GM20431 (cell line): Measurements from ENCODE around the gene SLC26A9.

ENCODE experiments used
- in situ Hi-C: fragments of 300-500 bp; cut with MseI, MboI; formaldehyde crosslinking; loops from one replicate; pipeline ENCODE4 v1.15.0; 2020; ENCODE audit warnings: low sequenced_read_pairs; ENCODE audit not compliant: unreplicated experiment

Gene SLC26A9, protein sequence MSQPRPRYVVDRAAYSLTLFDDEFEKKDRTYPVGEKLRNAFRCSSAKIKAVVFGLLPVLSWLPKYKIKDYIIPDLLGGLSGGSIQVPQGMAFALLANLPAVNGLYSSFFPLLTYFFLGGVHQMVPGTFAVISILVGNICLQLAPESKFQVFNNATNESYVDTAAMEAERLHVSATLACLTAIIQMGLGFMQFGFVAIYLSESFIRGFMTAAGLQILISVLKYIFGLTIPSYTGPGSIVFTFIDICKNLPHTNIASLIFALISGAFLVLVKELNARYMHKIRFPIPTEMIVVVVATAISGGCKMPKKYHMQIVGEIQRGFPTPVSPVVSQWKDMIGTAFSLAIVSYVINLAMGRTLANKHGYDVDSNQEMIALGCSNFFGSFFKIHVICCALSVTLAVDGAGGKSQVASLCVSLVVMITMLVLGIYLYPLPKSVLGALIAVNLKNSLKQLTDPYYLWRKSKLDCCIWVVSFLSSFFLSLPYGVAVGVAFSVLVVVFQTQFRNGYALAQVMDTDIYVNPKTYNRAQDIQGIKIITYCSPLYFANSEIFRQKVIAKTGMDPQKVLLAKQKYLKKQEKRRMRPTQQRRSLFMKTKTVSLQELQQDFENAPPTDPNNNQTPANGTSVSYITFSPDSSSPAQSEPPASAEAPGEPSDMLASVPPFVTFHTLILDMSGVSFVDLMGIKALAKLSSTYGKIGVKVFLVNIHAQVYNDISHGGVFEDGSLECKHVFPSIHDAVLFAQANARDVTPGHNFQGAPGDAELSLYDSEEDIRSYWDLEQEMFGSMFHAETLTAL

DNA sequence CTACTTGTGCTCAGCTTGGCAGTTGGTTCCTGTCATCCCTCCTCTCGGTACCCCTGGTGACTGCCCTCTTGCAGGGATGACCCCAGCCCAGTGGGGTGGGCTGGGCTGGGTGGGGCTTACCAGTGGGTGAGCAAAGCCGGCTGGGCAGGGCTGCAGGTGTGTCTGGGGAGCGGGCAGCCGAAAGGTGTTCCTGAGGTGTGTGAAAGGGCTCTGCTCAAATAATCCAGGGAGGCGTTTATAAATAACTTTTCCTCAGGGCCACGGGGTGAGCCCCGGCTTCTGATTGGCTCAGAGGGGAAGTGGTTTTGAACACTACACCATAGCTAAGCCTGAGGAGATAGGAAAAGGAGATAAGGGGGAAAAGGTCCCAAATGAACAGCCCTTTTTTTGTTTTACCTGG is at the start of gene SLC26A9:
TSS of gene SLC26A9 (minus strand) at position 212 of the 400 bp plus-strand sequence. CDS start 7,636 bp downstream, outside the sequence.
- in situ Hi-C loops: no loop called here

DNA sequence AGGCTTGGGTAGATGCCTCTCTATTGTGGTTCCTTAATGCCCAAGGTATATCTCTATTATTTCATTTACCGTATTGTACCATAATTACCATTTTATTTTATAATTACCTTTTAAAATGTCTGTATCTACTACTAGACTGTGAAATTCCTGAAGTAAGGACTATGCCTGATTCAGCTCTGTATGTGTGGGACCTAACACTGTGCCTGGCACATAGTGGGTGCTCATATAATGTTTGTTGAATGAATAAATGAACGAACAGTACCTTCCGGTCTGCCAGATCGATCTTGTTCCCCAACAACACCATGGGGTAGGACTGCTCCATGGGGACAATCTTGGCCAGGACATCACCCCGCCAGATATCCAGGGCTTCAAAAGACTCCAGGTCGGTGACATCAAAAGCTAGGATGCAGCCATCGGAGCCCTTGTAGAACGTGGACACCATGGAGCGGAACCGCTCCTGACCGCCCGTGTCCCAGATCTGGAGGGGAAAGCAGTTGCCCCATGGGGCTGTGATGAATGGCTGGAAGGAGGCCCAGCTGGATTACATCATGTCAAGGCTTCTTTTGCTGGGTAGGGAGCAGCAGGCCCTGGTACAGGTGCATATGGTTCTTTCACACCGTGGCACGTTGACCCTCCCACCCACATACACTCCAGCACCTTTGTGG is 49.1 kb upstream of the SLC26A9 start:
- in situ Hi-C loops: no loop called here

DNA sequence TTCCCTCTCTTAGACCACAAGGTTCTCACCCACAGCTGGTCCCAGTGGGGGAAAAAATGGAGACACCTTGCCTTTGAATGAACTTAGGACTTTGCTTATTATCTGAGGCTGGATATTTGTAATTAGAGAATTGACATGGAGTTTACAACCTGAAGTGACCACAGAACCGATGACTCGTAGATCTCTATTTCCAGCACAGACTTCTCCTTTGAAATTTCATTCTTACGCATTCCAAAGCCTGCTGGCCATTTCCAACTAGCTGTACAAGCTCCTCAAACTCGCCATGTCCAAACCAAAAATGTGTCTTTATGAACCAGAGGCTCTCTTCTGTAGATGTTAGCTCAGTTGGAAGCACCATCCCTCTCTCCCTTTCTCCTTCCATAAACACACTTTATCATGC is 48.0 kb upstream of the SLC26A9 start:
- in situ Hi-C loops: no loop called here

DNA sequence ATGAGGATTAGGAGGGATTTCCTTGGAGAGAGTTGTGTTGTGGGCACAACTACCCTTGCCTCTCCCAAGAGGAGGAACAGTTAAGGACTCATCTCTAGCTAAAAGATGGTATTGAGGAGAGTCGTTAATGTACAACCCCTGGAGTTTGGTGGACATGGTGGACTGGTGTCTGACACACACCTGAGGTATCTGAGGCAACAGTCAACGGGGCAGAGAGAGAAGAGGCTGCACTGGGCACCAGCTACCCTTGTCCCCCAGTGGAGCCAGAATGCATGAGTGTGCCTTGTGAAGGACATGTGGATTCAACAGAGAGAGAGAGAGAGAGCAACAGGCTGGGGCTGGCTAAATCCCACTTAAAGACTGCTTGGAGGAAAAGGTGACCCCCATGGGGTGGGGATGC is 47.0 kb upstream of the SLC26A9 start:
- in situ Hi-C loops: no loop called here

DNA sequence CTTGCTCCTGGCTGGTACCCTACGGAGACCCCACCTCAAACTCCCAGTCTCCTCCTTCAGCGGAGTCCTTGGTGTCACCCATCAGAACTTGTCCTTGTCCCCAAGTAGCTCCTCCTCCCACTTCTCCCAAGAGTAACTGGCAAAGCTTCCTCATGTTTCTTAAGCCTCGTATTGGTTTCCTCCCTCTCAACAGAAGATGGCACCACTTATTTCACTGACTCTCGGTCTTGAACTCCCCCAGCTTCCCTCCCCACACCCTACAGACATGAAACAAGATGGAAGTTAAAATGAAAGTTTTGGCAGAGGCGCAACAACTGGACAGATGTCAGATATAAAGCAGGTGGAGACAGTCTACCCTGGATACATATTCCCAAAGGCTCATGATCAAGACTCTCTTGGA is 46.5 kb upstream of the SLC26A9 start:
- in situ Hi-C loops: loop anchor here (10.0 kb wide), 1 partner anchor 115 kb away; no protein-coding TSS in a partner anchor

DNA sequence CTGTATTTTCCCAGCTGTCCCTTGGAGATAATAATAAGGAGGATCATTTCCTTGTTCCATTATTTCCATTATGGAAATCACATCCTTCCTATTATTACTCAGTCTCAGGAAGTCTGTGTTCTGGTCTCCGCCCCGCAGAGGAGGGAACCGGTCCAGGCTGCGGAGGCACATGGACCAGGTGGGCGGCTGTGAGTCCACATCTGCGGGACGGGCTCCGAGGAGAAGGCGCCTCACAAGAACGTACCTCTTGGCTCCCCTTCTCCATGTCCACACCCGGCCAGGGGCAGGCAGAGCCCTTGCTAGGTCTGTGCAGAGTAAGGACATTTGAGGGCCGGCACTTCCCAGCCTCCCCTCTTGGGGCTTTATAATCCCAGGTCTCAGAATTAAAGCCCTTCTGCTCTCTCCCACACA is 45.3 kb upstream of the SLC26A9 start:
- in situ Hi-C loops: loop anchor here (10.0 kb wide), 1 partner anchor 116 kb away; no protein-coding TSS in a partner anchor

DNA sequence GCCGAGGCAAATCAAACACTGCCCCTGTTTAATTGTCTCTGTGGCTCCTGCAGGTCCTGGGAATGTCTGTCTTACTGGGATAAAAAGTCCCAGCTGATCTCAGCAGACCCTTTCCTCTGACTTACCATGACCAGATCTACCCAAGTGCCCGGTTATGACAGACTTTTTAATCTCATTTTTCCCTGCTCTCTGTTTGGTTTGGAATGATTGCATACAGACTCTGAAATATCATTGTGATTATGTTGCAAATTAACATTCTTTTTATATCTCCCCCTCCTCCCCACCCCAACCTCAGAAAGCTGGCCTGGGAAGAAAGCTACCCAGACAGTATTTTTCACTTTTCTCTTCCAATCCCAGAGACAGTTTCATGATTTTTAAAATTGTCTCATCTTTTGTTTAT is 43.6 kb upstream of the SLC26A9 start:
- in situ Hi-C loops: loop anchor here (10.0 kb wide), 1 partner anchor 118 kb away; no protein-coding TSS in a partner anchor

DNA sequence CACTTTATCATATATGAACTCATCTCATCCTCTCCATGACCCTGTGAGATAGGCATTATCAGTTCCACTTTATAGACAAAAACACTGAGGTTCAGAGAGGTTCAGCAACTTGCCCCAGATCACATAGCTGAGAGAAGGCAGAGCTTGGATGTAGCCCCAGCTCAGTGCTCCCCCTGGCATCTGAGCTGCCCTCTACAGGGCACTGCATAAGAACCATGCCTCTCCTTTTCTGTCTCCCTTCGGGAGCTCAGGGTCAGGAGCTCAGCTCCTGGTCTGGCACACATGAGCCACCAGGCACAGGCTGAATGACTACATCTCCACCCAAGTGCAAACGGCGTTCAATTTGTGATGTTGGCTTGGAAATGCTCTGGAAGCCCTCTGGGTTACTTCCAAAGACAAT is 43.0 kb upstream of the SLC26A9 start:
- in situ Hi-C loops: loop anchor here (10.0 kb wide), 1 partner anchor 119 kb away; no protein-coding TSS in a partner anchor

DNA sequence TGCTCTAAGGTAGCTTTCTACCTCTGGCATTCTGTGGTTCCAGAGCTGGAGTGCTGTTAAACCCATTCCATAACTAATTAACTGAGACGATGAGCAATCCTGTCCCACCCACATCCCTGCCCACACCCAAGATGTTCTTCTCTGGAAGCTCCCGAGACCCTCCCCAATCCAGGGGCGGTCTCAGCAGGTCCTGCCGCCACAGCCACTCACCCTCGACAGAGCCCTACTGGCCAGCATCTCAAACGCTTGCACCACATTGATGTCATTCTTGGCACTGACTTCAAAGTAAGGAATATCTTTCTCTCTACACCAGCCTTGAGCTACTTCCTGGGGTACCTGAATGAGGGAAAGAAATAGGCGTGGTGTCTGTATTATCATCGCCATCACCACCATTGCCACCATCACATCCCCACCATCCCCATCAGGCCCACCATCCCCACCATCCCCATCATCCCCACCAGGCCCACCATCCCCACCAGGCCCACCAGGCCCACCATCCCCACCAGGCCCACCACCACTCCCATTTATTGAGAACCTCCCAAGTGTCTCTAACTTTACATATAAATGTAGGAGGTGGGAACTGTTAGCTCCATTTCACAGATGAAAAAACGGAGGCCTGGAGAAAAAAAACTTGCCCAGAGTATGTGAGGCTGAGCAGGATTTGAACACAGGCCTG is 42.2 kb upstream of the SLC26A9 start:
- in situ Hi-C loops: loop anchor here (10.0 kb wide), 1 partner anchor 119 kb away; no protein-coding TSS in a partner anchor

DNA sequence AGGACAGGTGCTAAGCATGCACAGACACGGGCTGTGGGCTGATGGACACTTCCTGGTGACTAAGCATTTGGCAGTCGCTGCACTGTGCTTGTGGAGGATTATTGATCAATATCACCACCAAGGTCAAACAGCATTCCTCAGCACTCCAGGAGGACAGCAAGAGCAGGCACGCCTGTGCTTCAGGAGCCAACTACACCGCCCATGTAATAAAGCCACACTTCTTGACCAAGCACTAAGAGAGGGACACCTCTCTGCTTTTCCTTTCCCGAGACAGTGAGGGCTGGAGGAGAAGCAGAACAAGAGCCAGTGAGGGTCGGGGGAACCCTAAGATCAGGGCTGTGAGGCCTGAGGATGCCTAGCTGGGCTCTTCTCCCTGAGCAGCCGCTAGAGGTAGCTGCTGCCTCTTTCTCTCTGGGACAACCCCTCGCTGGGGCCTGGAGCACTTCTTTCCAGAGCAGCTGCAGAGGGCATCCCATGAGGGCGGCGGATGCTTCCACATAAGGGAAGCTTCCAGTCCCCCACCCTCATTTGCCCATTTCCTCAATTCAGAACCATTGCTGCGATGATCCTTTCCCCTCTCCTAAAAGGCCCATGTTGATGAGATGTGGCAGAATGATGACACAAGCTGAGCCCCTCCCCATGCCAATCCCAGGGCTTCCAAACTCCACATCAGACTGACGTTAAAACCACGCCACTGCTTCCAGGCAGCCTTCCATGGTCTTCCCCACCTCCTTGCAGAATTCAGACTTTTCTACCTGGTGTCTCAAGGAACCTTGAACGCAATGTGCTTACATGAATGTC is 40.9 kb upstream of the SLC26A9 start:
- in situ Hi-C loops: loop anchor here (10.0 kb wide), 1 partner anchor 121 kb away; no protein-coding TSS in a partner anchor

DNA sequence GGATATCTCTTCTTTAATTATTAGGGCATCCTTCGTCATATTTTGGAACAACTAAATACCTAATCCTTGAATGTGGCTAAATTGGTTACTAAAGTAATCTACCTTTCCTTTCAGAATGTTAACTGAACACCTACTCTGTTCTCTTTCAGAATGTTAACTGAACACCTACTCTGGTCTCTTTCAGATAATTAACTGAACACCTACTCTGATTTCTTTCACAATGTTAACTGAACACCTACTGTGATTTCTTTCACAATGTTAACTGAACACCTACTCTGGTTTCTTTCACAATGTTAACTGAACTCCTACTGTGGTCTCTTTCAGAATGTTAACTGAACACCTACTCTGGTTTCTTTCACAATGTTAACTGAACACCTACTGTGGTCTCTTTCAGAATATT is 38.0 kb upstream of the SLC26A9 start:
- in situ Hi-C loops: loop anchor here (10.0 kb wide), 1 partner anchor 124 kb away; no protein-coding TSS in a partner anchor

DNA sequence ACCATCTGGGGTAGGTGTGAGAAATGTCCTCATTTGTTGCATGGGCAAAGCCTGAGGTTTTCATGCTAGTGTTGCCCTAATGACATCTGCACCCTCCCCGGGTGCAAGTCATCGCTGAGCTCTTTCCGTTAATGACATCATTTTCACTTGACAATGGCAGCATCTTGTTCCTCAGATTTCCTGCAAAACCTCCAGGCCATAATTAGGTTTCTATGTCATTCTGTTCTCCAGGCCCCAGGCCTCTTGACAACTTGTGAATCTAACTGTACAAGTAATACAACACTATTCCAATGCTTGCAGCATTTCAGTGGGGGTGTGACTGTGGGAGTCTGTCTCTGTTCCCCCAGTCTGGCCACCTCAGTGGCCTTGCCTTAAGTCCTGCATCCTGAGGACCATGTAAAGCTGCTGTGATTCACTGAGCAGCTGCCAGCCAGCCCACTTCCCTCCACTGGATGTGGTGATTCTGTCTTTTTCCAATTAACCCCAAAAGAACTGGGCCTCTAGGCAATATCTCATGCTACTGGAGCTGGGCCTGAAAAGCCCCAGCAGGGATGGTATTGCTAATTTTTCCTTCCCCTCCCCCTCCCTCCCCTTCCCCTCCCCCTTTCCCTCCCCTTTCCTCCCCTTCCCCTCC is 37.1 kb upstream of the SLC26A9 start:
- in situ Hi-C loops: loop anchor here (10.0 kb wide), 1 partner anchor 124 kb away; no protein-coding TSS in a partner anchor

DNA sequence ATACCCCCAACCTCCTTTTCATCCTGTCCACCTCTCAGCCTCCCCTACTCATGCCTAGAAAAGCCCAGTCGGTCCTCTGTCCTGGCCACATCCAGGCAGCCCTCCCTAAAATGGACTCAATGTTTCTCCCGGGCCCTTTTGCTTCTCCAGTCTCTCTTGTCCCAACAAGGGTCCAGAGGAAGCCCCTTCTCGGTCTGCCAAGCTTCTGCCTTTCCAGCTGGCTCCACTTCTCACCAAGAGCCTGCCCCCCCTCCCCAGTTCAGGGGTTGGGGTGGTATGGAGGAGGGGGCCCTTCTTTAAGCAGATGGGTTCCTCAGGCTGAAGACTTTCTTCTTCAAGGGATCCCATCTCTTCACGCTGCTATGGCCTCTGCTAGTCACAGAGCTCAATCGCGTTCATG is 36.0 kb upstream of the SLC26A9 start:
- in situ Hi-C loops: no loop called here

DNA sequence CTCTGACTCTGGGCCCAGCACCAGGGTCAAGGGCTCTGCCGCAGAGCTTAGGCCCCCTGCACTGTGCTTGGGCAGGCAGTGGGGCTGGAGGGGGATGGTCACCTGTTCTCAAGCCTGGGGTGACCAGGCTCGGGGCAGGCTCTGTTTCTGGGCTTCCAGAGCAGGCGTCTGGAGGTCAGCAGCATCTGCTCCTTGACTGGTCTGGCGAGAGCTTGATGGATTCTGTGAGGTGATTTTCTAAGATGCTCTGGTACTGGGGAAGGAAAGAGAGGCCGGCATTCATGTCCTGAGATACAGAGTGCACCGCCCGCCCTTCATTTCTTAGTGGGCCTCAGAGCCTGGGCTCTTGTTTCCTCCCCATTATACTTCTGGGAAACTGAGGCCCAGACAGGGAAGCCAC is 35.4 kb upstream of the SLC26A9 start:
- in situ Hi-C loops: no loop called here

DNA sequence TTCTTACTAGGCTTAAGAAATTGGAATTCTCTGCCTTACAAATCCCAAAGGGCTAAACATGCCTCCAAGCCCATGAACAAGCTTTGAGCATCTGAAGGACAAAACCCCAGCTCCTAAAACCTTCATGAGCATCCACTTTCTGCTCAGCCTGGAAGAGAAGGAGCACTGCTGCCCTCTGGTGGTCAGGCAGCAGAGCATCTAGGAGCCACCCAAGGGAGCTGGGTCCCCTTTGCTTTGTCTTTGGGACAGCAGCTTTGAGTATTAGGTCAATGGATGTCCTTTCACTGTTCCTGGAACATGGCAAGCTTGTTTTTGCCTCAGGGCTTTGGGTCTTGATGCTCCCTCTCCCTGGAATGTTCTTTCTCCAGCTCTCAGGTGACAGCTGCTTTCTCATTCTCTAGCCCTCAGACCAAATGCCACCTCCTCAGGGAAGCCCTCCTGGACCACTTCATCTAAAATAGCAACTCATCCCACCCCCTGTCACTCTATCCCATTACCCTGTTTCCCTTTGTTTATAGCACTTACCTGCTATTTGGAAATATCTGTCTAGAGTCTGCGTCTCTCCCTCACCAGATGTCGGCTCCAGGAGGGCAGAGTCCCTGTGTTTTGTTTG is 34.3 kb upstream of the SLC26A9 start:
- in situ Hi-C loops: no loop called here

DNA sequence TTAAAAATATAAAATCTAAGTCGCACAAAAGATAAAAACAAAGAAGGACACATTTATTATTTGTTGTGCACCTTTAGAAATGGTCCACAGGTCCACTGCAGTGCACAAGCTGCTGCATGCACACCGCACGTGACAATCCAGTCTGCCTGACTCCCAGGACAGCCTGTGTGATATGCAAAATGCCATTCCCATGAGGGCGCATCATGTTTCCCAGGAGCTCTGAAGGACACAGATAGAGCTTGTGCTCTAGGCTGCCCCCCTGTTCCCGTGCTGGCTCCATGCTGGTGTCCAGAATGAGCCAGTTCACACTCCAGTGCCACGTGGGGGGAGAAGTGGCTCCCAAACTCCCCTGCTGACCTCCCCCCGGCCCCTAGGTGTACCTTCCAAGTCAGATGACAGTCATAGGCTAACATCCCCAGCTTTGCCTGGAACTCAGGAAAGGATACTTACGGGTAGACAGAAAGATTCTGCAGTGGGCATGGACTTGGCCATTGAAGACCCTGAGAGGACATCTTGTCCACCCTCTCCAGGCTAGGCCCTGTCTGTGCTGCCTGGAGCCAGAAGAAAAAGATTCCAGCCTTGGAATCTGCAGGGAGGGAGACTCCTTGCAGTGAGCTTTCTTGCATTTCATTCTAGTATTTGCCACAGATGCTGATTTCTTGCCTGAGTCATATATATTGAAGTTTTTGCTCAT is 33.6 kb upstream of the SLC26A9 start:
- in situ Hi-C loops: no loop called here

DNA sequence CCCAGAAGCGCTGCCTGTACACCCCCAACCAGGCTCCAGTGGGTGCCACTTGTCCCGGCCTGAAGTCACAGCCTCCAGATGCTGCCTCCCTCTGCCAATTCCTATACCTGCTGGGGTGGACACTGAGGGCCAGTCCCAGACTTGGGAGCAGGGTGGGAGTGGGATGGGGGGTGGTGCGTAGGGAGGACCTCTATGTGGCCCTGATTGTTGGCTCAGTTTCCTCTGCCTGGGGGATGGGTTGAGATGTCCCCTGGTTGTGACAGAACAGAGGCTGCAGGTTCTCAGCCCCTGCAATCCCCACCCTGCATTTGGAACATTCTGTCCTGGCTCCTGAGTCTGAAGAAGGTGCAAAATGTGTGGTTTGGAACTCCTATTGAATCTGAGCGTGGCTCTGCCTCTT is 32.8 kb upstream of the SLC26A9 start:
- in situ Hi-C loops: no loop called here
